GM21576 (cell line): ENCODE data around the gene CFAP157.

Experiments used
- ATAC-seq: cut with Tn5 transposase; IDR thresholded peaks from one replicate; pipeline ENCODE4 v1.9.1; 2021; ENCODE audit warnings: mild to moderate bottlenecking, moderate library complexity; ENCODE audit not compliant: unreplicated experiment

CFAP157 gene

GRCh38 chr9:127692071-127692470 is 14.7 kb upstream of the CFAP157 start:
- ATAC-seq = no peak

GRCh38 chr9:127693143-127693542 is 13.6 kb upstream of the CFAP157 start:
- no peak for ATAC-seq

- no peak for ATAC-seq
These were observed 13.1 kb upstream of the CFAP157 start for GRCh38 chr9:127693697-127694096.

- no peak for ATAC-seq
These were observed 11.7 kb upstream of the CFAP157 start for GRCh38 chr9:127694890-127695720.

- no peak for ATAC-seq
These were observed 9.2 kb upstream of the CFAP157 start for GRCh38 chr9:127697575-127697974.

GRCh38 chr9:127698386-127698785 is 8.4 kb upstream of the CFAP157 start:
- ATAC-seq = no peak

GRCh38 chr9:127698985-127699670 is 7.7 kb upstream of the CFAP157 start:
- ATAC-seq = peak; percentile 86

GRCh38 chr9:127700140-127700539 is 6.6 kb upstream of the CFAP157 start:
- ATAC-seq = no peak

GRCh38 chr9:127700594-127701255 is 6.1 kb upstream of the CFAP157 start:
- ATAC-seq = no peak

- ATAC-seq = no peak
These were observed 3.4 kb upstream of the CFAP157 start for GRCh38 chr9:127703289-127703946.

- ATAC-seq = no peak
These were observed 1.0 kb upstream of the CFAP157 start for GRCh38 chr9:127705577-127706379.

GRCh38 chr9:127707766-127708165 is 978 bp downstream of the CFAP157 start:
- no peak for ATAC-seq

- ATAC-seq = no peak
These were observed 2.3 kb downstream of the CFAP157 start for GRCh38 chr9:127708952-127709587.

GRCh38 chr9:127710204-127710783 is 3.5 kb downstream of the CFAP157 start:
- no peak for ATAC-seq

- no peak for ATAC-seq
These were observed 4.5 kb downstream of the CFAP157 start for GRCh38 chr9:127711226-127711701.

- ATAC-seq = no peak
These were observed 5.1 kb downstream of the CFAP157 start for GRCh38 chr9:127711831-127712274.

- no peak for ATAC-seq
These were observed 5.6 kb downstream of the CFAP157 start for GRCh38 chr9:127712371-127712770.

GRCh38 chr9:127712867-127713266 is 6.1 kb downstream of the CFAP157 start:
- no peak for ATAC-seq

- ATAC-seq = no peak
These were observed 7.4 kb downstream of the CFAP157 start for GRCh38 chr9:127714020-127714750.
